Trophoblast cell (in vitro differentiated cells and primary cell): ENCODE data around the gene RCVRN.
A peak's percentile ranks its signal among the peaks of the same experiment; 100 is the strongest.

ENCODE experiments used
- DNase-seq, 2 donors: peaks; one replicate each; pipeline ENCODE4 v3.0.0-alpha.2; 2016
- H2AFZ ChIP-seq: 2 replicates; pipeline ENCODE4 v1.6.1; 2013; ENCODE audit warnings: low read length, moderate library complexity, mild to moderate bottlenecking; ENCODE audit not compliant: insufficient read depth, poor library complexity
- H2AK5ac ChIP-seq: 2 replicates; pipeline ENCODE4 v1.6.1; 2013; ENCODE audit warnings: mild to moderate bottlenecking, low read length
- H2BK120ac ChIP-seq: 2 replicates; pipeline ENCODE4 v1.6.1; 2013; ENCODE audit warnings: low read length, mild to moderate bottlenecking, moderate library complexity; ENCODE audit not compliant: insufficient read depth, poor library complexity
- H2BK12ac ChIP-seq: 2 replicates; pipeline ENCODE4 v1.6.1; 2013; ENCODE audit warnings: mild to moderate bottlenecking, low read length, moderate library complexity
- H2BK5ac ChIP-seq: 2 replicates; pipeline ENCODE4 v1.6.1; 2013; ENCODE audit warnings: low read length, low read depth, moderate library complexity, mild to moderate bottlenecking; ENCODE audit not compliant: poor library complexity
- H3K14ac ChIP-seq: 2 replicates; pipeline ENCODE4 v1.6.1; 2013; ENCODE audit warnings: mild to moderate bottlenecking, low read length
- H3K18ac ChIP-seq: 2 replicates; pipeline ENCODE4 v1.6.1; 2013; ENCODE audit warnings: mild to moderate bottlenecking, low read length
- H3K23ac ChIP-seq: 2 replicates; pipeline ENCODE4 v1.6.1; 2013; ENCODE audit warnings: low read length
- H3K27ac ChIP-seq: 2 replicates; pipeline ENCODE4 v1.5.1; 2013; ENCODE audit warnings: low read depth, mild to moderate bottlenecking, inconsistent platforms, low read length, moderate library complexity
- H3K27me3 ChIP-seq: 2 replicates; pipeline ENCODE4 v1.6.1; 2013; ENCODE audit warnings: inconsistent platforms, mild to moderate bottlenecking, low read length, moderate library complexity; ENCODE audit not compliant: insufficient read depth
- H3K36me3 ChIP-seq, 2 experiments: 1 replicate in 1 of 2; 2 replicates in 1 of 2; pipeline ENCODE4 v1.6.1; 2013; ENCODE audit warnings: low read length in 2 of 2, mild to moderate bottlenecking in 2 of 2, moderate library complexity in 1 of 2; ENCODE audit not compliant: insufficient read depth in 2 of 2, control insufficient read depth in 1 of 2
- H3K4ac ChIP-seq: 2 replicates; pipeline ENCODE4 v1.6.1; 2013; ENCODE audit warnings: low read depth, mild to moderate bottlenecking, low read length, moderate library complexity
- H3K4me1 ChIP-seq, 2 experiments: 1 replicate in 1 of 2; 2 replicates in 1 of 2; pipeline ENCODE4 v1.6.1; 2013; ENCODE audit warnings: low read length in 2 of 2, mild to moderate bottlenecking in 2 of 2, moderate library complexity in 1 of 2; ENCODE audit not compliant: insufficient read depth in 2 of 2, control insufficient read depth in 1 of 2
- H3K4me2 ChIP-seq: 2 replicates; pipeline ENCODE4 v1.6.1; 2013; ENCODE audit warnings: inconsistent platforms, mild to moderate bottlenecking, low read length, moderate library complexity
- H3K4me3 ChIP-seq: 2 replicates; pipeline ENCODE4 v1.5.1; 2013; ENCODE audit warnings: mild to moderate bottlenecking, low read depth, low read length, inconsistent platforms
- H3K79me1 ChIP-seq: one replicate; pipeline ENCODE4 v1.6.1; 2013; ENCODE audit warnings: low read length
- H3K79me2 ChIP-seq: 2 replicates; pipeline ENCODE4 v1.6.1; 2013; ENCODE audit warnings: low read length, mild to moderate bottlenecking; ENCODE audit not compliant: control insufficient read depth, insufficient read depth, poor library complexity
- H3K9ac ChIP-seq: 2 replicates; pipeline ENCODE4 v1.6.1; 2013; ENCODE audit warnings: mild to moderate bottlenecking, low read length
- H3K9me3 ChIP-seq: 2 replicates; pipeline ENCODE4 v1.6.1; 2013; ENCODE audit warnings: low read depth, mild to moderate bottlenecking, control low read depth, inconsistent platforms, low read length; ENCODE audit not compliant: insufficient read depth
- H4K12ac ChIP-seq: 2 replicates; pipeline ENCODE4 v1.6.1; 2013; ENCODE audit warnings: low read depth, mild to moderate bottlenecking, low read length, moderate library complexity
- H4K8ac ChIP-seq: 2 replicates; pipeline ENCODE4 v1.6.1; 2013; ENCODE audit warnings: low read depth, mild to moderate bottlenecking, low read length, moderate library complexity
- H4K91ac ChIP-seq: one replicate; pipeline ENCODE4 v1.6.1; 2013; ENCODE audit warnings: low read depth, mild to moderate bottlenecking, low read length, moderate library complexity
- WGBS: extraction: QIAGEN DNeasy Blood & Tissue Kit; methylation state at CpG from one replicate; pipeline ENCODE4 v1.1.7; 2013; ENCODE audit warnings: missing lambda C conversion rate; ENCODE audit not compliant: insufficient read length, insufficient coverage; ENCODE audit errors: extremely low coverage; 5-methylcytosine and 5-hydroxymethylcytosine counted together

Gene RCVRN

GRCh38 chr17:9872852-9873251 lies 32.2 kb downstream of the RCVRN start:
- Histone ChIP-seq H3K36me3 (no peaks in the 10 kb centered on the region), H3K18ac (no peak overlapping the region), H2BK5ac (no peak overlapping the region), H3K27me3 (no peaks in the 10 kb centered on the region), H2BK120ac (no peak overlapping the region), H3K9me3 (no peaks in the 10 kb centered on the region), H3K23ac (no peak overlapping the region), H3K4me3 (no peak overlapping the region), H2AFZ (no peak overlapping the region), H3K4me2 (no peak overlapping the region), H3K4me1 (no peaks in the 10 kb centered on the region), H3K79me2 (no peaks in the 10 kb centered on the region), H2AK5ac (no peak overlapping the region), H2BK12ac (no peak overlapping the region), H3K14ac (no peak overlapping the region), H3K27ac (no peak overlapping the region), H4K8ac (no peak overlapping the region), H3K4ac (no peak overlapping the region), H4K91ac (no peak overlapping the region), H3K79me1 (no peaks in the 10 kb centered on the region), H4K12ac (no peak overlapping the region), H3K9ac (no peak overlapping the region)
- no peak for DNase-seq
- no CpG with 5 or more reads among the region's 6 CpGs for WGBS

DNA sequence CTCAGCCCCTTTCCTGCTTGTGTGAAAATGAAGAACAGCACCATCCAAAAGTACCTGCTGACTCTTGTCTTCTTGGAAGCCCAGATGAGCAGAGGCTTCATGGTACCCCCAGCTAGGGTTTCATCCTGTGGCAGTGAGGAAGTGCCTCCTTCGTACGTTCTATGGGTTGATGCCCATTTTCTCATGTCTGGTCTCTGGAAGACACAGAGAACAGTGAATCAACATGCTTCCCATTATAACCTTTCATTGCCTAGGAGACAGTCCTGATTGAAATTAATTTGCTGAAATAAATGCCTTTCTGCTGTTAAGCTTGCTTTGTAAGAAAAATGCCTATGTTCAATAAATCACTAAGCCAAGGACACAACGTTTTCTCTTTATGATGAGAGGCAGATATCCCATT lies 36.5 kb downstream of the RCVRN start:
- no peak for DNase-seq
- WGBS: no CpG with 5 or more reads among the region's 3 CpGs
- no peak overlapping the region for H4K12ac ChIP-seq
- H3K36me3 ChIP-seq: no peaks in the 10 kb centered on the region
- no peaks in the 10 kb centered on the region for H3K79me2 ChIP-seq
- H3K79me1 ChIP-seq: no peaks in the 10 kb centered on the region
- no peak overlapping the region for H2AK5ac ChIP-seq
- no peak overlapping the region for H3K4me2 ChIP-seq
- H3K4me3 ChIP-seq: no peak overlapping the region
- no peak overlapping the region for H2BK5ac ChIP-seq
- H4K8ac ChIP-seq: no peak overlapping the region
- no peak overlapping the region for H2BK12ac ChIP-seq
- H3K27me3 ChIP-seq: no peaks in the 10 kb centered on the region
- no peaks in the 10 kb centered on the region for H3K9me3 ChIP-seq
- no peak overlapping the region for H4K91ac ChIP-seq
- no peak overlapping the region for H3K27ac ChIP-seq
- no peak overlapping the region for H2AFZ ChIP-seq
- no peak overlapping the region for H2BK120ac ChIP-seq
- no peaks in the 10 kb centered on the region for H3K4me1 ChIP-seq
- no peak overlapping the region for H3K4ac ChIP-seq
- H3K14ac ChIP-seq: no peak overlapping the region
- no peak overlapping the region for H3K18ac ChIP-seq
- H3K23ac ChIP-seq: no peak overlapping the region
- no peak overlapping the region for H3K9ac ChIP-seq

GRCh38 chr17:9865586-9865985 lies 39.5 kb downstream of the RCVRN start:
- no peak overlapping the region for H3K4me3 ChIP-seq
- H3K9me3 ChIP-seq: peaks cover 4% of the 10 kb centered on the region
- no CpG with 5 or more reads among the region's 1 CpG for WGBS
- no peak overlapping the region for H4K91ac ChIP-seq
- no peak overlapping the region for H2BK120ac ChIP-seq
- H3K27ac ChIP-seq: no peak overlapping the region
- H3K4me1 ChIP-seq: no peaks in the 10 kb centered on the region
- H2AFZ ChIP-seq: no peak overlapping the region
- no peaks in the 10 kb centered on the region for H3K27me3 ChIP-seq
- DNase-seq: peak in 1 of 2 donors; percentile 61
- no peak overlapping the region for H3K4ac ChIP-seq
- H4K8ac ChIP-seq: no peak overlapping the region
- no peak overlapping the region for H3K14ac ChIP-seq
- no peak overlapping the region for H2BK5ac ChIP-seq
- no peaks in the 10 kb centered on the region for H3K79me2 ChIP-seq
- H3K9ac ChIP-seq: no peak overlapping the region
- H3K18ac ChIP-seq: no peak overlapping the region
- no peaks in the 10 kb centered on the region for H3K36me3 ChIP-seq
- no peak overlapping the region for H2AK5ac ChIP-seq
- H3K79me1 ChIP-seq: no peaks in the 10 kb centered on the region
- H2BK12ac ChIP-seq: no peak overlapping the region
- no peak overlapping the region for H3K23ac ChIP-seq
- H4K12ac ChIP-seq: no peak overlapping the region
- H3K4me2 ChIP-seq: no peak overlapping the region

- Histone ChIP-seq H3K4ac (no peak overlapping the region), H3K36me3 (no peaks in the 10 kb centered on the region), H2AFZ (no peak overlapping the region), H4K12ac (no peak overlapping the region), H3K9ac (no peak overlapping the region), H3K4me3 (no peak overlapping the region), H3K79me2 (no peaks in the 10 kb centered on the region), H3K18ac (no peak overlapping the region), H2BK120ac (no peak overlapping the region), H3K14ac (no peak overlapping the region), H2BK12ac (no peak overlapping the region), H2AK5ac (no peak overlapping the region), H3K9me3 (peaks cover 7% of the 10 kb centered on the region), H3K79me1 (no peaks in the 10 kb centered on the region), H3K27me3 (no peaks in the 10 kb centered on the region), H2BK5ac (no peak overlapping the region), H3K23ac (no peak overlapping the region), H3K4me2 (no peak overlapping the region), H4K91ac (no peak overlapping the region), H3K27ac (no peak overlapping the region), H3K4me1 (no peaks in the 10 kb centered on the region), H4K8ac (no peak overlapping the region)
- WGBS: no CpG with 5 or more reads among the region's 4 CpGs
- no peak for DNase-seq
These were observed 42.1 kb downstream of the RCVRN start for GRCh38 chr17:9862949-9863348.
